ENCODE measurements around the gene KRT76.
"Not testable (repeated sequence)": the region's sequence is repeated elsewhere in the genome, so short reads cannot be mapped to it uniquely, and the experiment has no call there.

Gene KRT76

DNA sequence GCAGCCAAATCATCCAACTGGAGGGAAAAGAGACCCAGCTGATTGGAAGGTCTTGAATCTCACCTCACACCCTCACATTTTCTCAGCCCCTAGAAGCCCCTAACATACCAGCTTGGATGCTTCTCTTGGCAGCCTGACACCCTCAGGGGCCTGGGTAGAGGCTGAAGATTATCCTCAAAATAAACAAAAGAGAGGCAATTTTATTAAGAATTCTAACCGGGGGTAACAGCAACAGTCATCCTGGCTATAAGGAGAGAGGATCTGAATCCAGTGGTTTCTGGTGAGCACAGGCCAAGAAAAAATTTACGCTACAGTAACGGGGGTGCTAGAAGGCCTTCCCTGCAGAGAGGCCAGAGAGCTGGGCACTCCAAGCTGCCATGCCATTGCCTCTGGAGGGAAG lies 21.6 kb downstream of the KRT76 start:
- no peak for DNase-seq

DNA sequence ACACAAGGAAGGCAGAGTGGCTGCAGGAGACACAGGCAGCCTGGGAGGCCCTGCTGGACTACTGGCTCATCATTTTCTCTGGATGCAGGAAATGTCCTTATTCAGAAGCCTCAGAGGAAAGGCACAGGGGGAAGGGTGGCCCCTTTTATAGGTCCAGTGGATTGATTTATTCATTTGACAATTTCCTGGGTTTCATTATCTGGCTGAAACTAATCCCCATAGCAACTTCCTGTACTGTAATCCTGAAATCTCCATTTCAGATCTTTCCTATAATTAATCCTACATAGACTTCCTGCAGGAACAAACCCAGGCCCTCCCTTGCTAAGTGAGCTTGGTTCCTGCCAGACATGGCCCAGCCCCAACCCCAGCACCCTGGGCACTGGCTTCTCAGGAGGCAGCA lies 23.0 kb downstream of the KRT76 start:
- no peak for DNase-seq

- no peak for DNase-seq
These were observed 23.9 kb downstream of the KRT76 start for GRCh38 chr12:52753283-52753682.

GRCh38 chr12:52752516-52752915 lies 24.6 kb downstream of the KRT76 start:
- no peak for DNase-seq

GRCh38 chr12:52751795-52752194 lies 25.4 kb downstream of the KRT76 start:
- DNase-seq: no peak

DNA sequence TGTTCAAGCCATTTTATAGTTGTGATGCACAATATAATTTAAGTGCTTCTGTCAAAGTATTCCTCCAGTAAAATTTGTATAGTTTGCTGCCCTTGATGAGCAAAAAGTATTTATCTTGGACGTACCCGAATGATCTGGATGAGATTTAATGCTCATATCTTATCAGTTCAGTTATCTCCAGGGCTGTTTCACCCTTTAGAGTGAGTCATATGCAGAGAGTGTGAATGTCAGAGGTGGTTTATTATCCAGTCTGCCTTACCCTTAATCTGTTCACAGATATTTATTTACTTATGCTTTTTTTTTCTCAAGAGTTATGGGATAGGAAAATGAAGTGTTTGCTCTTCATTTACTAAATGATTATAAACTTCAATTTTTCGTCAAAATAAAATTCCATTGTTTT lies 26.6 kb downstream of the KRT76 start:
- not testable (repeated sequence) for DNase-seq

- DNase-seq: no peak
These were observed 27.3 kb downstream of the KRT76 start for GRCh38 chr12:52749827-52750226.

DNA sequence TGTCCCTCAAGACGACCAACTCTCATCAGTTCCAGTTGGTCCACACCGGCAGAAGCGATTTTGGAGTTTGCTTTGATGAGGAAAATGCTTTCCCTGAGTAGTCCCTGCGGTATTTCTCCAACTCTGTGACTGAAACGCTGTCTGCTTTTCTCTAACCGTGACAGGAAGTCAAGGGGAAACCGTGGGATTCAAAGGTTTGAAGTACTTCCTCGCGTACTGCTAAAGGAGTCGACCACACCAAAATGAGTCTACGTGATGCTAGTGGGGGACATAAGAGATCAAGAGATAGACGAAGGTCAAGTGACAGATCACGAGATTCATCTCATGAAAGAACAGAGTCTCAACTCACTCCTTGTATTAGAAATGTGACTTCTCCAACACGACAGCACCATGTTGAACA lies 28.6 kb downstream of the KRT76 start:
- DNase-seq: no peak

GRCh38 chr12:52745554-52745953 lies 31.6 kb downstream of the KRT76 start:
- DNase-seq: no peak

GRCh38 chr12:52744493-52745156 lies 32.5 kb downstream of the KRT76 start:
- DNase-seq: no peak

DNA sequence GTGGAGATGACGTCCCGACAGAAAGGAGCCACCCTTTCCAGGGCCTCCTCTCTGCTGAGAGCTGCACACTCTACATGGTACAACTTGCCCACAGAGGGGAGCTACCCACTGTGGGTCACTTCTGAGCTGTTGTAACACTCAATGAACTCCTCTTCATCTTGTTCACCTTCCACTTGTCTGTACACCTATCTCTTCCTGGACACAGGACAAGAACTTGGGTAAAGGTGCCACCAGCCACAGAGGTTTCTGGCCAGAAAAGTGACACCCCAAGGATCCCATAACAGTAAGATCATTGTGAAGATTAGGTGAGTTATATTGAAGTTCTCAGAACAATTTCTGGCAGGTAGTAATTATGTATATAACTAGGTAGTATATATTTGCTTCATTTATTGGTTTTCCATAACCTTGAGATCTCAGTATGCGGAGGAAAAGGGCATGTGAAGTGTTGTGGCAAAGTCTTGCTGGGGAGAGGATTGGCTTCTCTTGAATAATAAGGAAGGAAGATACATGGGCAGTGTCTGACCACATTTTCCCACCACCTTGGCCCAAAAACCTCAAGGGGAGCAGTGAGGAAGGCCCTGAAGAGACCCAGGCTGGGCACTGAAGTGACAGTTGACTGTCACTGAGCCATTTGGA lies 34.2 kb downstream of the KRT76 start:
- no peak for DNase-seq

GRCh38 chr12:52742196-52742580 lies 35.0 kb downstream of the KRT76 start:
- no peak for DNase-seq

DNA sequence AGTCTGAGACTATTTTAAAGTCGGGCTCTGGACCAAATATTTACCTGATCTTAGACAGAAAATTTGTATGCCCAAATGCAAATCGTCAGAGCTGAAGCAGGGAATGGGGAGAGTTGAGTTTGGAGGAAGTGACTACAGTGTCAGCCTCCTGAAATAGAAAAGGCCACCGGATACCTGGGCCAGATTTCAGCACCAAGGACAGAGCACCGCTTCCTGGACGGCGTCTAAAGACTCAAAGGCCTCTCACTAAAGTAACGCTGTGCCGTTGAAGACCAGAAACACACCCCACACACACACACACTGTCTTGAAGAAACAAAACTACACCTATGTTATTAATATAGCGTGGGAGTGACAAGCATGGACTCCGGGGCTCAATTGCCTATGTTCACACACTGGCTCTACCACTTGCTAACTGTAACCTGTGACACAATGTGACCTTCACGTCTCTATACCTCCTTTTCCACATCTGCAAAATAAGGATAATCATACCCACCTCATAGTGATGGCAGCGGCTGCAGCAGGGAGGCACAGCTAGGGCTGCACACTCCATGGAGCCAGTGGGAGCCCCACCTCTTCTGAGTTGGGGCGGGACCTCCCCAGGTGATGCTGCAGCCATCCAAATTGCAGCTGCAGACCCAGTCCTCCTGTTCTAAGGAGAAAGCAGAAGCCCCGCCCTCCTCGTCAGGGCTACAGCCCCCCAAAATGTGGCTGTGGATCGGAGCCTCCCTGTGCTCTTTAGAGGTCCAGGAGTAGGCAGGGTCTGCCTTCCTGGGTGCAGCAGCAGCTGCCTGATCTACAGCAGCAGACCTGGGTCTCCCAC lies 35.6 kb downstream of the KRT76 start:
- DNase-seq: no peak

GRCh38 chr12:52740584-52740983 lies 36.6 kb downstream of the KRT76 start:
- no peak for DNase-seq

GRCh38 chr12:52739963-52740362 lies 37.2 kb downstream of the KRT76 start:
- no peak for DNase-seq

- DNase-seq: no peak
These were observed 41.1 kb downstream of the KRT76 start for GRCh38 chr12:52735816-52736632.

- no peak for DNase-seq
These were observed 42.0 kb downstream of the KRT76 start for GRCh38 chr12:52735106-52735505.

GRCh38 chr12:52730793-52731192 lies 46.4 kb downstream of the KRT76 start:
- DNase-seq: no peak

DNA sequence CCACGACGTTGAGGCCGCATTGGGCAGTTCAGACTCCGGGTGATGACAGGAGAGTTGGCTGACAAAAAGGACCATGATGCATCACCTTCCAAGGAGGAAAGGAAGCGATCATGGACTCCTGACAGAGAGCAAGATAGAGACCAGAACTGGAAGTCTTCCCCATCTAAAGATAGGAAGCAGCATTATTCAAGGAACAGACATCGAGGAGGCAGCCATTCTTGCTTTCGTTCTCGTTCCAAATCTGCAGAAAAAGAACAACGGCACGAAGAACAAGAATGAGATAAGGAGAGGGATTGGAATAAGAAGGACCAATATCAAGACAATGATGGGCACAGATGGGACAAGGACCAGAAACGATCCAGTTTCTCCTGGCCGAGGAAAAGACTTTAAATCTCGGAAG lies 46.8 kb downstream of the KRT76 start:
- no peak for DNase-seq

- DNase-seq: no peak
These were observed 48.0 kb downstream of the KRT76 start for GRCh38 chr12:52729147-52729546.

- no peak for DNase-seq
These were observed 48.8 kb downstream of the KRT76 start for GRCh38 chr12:52728374-52728773.

GRCh38 chr12:52727037-52727436 lies 50.1 kb downstream of the KRT76 start:
- DNase-seq: no peak

GRCh38 chr12:52726451-52726850 lies 50.7 kb downstream of the KRT76 start:
- no peak for DNase-seq
